Measurements from ENCODE around the gene ENPEP.

Gene ENPEP

GRCh38 chr4:110510277-110510676, 34.3 kb downstream of the ENPEP start:
- no peak for DNase-seq (ENCODE audit: low read depth)
- H3K4me3 ChIP-seq (replicated peaks; ENCODE audit: low read depth, low read length), result no peak overlapping the region
- no peak for TF ChIP-seq CTCF (IDR thresholded peaks at IDR 0.05; ENCODE audit: low read length, missing control alignments)

GRCh38 chr4:110510955-110511544, 35.1 kb downstream of the ENPEP start:
- DNase-seq (ENCODE audit: low read depth), result peak; percentile 76
- no peak overlapping the region for H3K4me3 ChIP-seq (replicated peaks; ENCODE audit: low read depth, low read length)
- TF ChIP-seq CTCF (IDR thresholded peaks at IDR 0.05; ENCODE audit: low read length, missing control alignments), result peak; percentile 64

DNA sequence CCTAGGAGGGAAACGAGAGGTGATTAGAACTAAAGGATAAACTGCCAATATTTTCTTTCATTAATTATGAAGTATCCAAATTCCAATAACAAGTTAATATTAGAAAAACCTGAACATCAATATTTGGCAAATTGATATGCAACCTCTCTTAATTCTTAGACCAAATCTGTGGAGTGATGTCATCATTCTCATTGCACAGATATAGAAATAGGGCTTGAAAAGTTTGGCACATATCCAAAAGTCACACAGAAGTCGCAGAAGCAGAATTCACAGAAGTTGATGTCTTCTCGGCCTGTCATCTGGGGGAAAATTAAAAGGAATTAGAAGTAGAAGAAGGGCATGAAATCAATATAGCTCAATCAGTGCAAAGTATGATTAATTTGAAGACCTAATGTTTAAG, 36.9 kb downstream of the ENPEP start:
- no peak for DNase-seq (ENCODE audit: low read depth)
- TF ChIP-seq CTCF (IDR thresholded peaks at IDR 0.05; ENCODE audit: low read length, missing control alignments), result no peak
- no peak overlapping the region for H3K4me3 ChIP-seq (replicated peaks; ENCODE audit: low read depth, low read length)

- DNase-seq (ENCODE audit: low read depth), result peak; percentile 60
- peak; percentile 68 for TF ChIP-seq CTCF (IDR thresholded peaks at IDR 0.05; ENCODE audit: low read length, missing control alignments)
- H3K4me3 ChIP-seq (replicated peaks; ENCODE audit: low read depth, low read length), result no peak overlapping the region
Observed at GRCh38 chr4:110514889-110515479, 39.0 kb downstream of the ENPEP start.

- H3K4me3 ChIP-seq (replicated peaks; ENCODE audit: low read depth, low read length), result peak overlapping the region; percentile 47
- DNase-seq (ENCODE audit: low read depth), result no peak
- TF ChIP-seq CTCF (IDR thresholded peaks at IDR 0.05; ENCODE audit: low read length, missing control alignments), result no peak
Observed at GRCh38 chr4:110515676-110516075, 39.7 kb downstream of the ENPEP start.

GRCh38 chr4:110516106-110516922, 40.4 kb downstream of the ENPEP start:
- peak overlapping the region; percentile 47 for H3K4me3 ChIP-seq (replicated peaks; ENCODE audit: low read depth, low read length)

More at GRCh38 chr4:110516106-110516922, 40.4 kb downstream of the ENPEP start:
- DNase-seq (ENCODE audit: low read depth), result peak; percentile 74
- peak; percentile 88 for TF ChIP-seq CTCF (IDR thresholded peaks at IDR 0.05; ENCODE audit: low read length, missing control alignments)

Measured in fibroblast of pulmonary artery (primary cell).